ENCODE data around the gene PRR20A.
"Not testable (repeated sequence)": the region's sequence is repeated elsewhere in the genome, so short reads cannot be mapped to it uniquely, and the experiment has no call there.

DNA sequence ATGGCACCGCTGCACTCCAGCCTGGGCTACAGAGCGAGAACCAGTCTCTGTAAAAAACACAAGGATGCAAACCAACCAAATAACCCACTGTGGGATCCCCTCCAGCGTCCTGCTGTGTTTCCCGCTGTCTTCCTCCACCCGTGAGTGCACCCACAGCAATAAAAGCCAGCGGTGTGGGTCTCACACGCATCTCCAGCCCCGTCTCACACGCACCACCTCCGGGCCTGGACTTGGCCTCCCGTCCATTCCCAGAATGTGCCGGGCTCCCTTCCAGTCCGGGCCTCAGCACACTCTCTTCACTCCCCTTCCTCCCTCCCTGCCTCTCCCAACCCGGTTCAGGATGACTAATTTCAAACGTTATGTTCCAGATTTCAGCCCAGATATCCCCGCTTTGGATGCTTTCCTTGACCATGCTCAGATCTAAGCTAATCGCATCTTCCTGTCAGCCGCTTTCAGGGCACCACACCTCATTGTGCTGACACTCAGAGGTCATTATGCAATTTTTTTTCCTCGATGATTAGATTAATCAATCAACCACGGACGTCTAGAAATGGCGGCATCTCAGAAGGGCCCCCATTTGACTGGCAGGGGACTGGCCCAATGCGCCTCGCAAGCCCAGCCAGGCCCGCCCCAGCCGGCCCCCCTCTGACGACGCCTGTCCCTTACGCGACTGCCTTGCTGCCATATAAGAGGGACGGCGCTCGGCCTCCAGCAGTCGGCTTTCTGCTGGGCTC is at the start of gene PRR20A:
- TF ChIP-seq, protein P1, sequence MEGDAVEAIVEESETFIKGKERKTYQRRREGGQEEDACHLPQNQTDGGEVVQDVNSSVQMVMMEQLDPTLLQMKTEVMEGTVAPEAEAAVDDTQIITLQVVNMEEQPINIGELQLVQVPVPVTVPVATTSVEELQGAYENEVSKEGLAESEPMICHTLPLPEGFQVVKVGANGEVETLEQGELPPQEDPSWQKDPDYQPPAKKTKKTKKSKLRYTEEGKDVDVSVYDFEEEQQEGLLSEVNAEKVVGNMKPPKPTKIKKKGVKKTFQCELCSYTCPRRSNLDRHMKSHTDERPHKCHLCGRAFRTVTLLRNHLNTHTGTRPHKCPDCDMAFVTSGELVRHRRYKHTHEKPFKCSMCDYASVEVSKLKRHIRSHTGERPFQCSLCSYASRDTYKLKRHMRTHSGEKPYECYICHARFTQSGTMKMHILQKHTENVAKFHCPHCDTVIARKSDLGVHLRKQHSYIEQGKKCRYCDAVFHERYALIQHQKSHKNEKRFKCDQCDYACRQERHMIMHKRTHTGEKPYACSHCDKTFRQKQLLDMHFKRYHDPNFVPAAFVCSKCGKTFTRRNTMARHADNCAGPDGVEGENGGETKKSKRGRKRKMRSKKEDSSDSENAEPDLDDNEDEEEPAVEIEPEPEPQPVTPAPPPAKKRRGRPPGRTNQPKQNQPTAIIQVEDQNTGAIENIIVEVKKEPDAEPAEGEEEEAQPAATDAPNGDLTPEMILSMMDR (conservative IDR thresholded peaks at IDR 0.05 in 1 of 2, IDR thresholded peaks at IDR 0.05 in 1 of 2; ENCODE audit: extremely low read depth in 1 of 2, insufficient read depth in 1 of 2, low read depth in 1 of 2, low read length in 2 of 2) = not testable (repeated sequence)
- TF ChIP-seq EZH2 (IDR thresholded peaks at IDR 0.05; ENCODE audit: borderline replicate concordance, low read length) = not testable (repeated sequence)

Data from mammary epithelial cell (primary cell).